OCI-LY1 (cell line): Measurements from ENCODE around the gene UQCR10.

Experiments used
- EZH2 ChIP-seq: fragments of 200-600 bp; sonication (generic), shearing (Covaris generic); IDR thresholded peaks from 2 replicates; pipeline ENCODE4 v1.8.0; 2017; ENCODE audit warnings: borderline replicate concordance, mixed run types, mild to moderate bottlenecking, antibody characterized with exemption, low read length, moderate library complexity, mixed read lengths
- TF ChIP-seq, protein P1 (sequence below): fragments of 200-600 bp; sonication (generic), shearing (Covaris generic); IDR thresholded peaks from 2 replicates; pipeline ENCODE4 v1.5.1; 2017; ENCODE audit warnings: mild to moderate bottlenecking, antibody characterized with exemption, low read length, moderate library complexity, mixed read lengths

DNA sequence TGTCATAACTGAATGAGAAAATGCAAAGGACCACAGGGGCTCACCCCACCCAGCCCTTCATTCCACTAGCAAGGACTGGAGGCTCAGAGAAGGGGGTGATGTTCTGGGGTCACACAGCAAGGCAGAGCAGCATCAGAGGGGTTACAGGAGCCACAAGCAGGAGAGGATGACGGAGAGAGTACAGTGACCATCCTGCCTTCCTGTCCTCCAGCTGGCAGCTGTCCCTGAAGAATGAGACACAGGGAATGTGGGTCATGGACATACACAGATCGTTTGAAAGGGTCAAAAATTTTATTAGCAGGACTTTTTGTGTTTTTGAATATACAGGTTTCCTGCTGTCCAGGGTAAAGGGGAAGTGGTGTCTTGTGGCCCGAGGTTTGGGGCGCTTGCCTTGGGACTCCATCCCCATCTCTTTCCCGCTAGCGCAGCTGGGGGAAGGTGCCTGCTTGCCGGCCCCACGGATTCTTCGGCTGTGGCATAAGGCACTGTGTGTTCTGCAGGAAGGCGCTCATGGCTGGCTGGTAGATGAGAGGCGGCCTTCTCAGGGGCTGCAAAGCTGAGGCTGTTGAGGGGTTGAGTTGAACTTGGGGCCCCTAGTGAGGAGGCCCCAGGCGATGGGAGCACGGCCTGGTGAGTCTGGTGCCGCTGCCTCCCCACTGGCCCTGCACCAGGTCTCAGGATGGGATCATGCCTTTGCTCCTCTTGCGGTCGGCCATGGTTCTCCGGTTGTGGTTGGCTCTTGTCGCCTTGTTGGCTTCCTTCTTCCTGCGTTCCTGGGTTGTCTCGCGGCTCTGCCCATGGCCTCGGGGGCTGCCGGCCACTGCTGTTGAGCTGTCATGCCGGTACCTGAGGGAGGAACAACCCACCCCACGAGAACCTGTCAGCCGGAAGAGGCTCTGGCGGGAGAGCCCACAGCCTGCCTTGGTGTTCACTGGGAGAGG lies 21.4 kb downstream of the UQCR10 start:
- TF ChIP-seq, protein P1, sequence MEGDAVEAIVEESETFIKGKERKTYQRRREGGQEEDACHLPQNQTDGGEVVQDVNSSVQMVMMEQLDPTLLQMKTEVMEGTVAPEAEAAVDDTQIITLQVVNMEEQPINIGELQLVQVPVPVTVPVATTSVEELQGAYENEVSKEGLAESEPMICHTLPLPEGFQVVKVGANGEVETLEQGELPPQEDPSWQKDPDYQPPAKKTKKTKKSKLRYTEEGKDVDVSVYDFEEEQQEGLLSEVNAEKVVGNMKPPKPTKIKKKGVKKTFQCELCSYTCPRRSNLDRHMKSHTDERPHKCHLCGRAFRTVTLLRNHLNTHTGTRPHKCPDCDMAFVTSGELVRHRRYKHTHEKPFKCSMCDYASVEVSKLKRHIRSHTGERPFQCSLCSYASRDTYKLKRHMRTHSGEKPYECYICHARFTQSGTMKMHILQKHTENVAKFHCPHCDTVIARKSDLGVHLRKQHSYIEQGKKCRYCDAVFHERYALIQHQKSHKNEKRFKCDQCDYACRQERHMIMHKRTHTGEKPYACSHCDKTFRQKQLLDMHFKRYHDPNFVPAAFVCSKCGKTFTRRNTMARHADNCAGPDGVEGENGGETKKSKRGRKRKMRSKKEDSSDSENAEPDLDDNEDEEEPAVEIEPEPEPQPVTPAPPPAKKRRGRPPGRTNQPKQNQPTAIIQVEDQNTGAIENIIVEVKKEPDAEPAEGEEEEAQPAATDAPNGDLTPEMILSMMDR = no peak
- no peak for TF ChIP-seq EZH2
